Subcutaneous adipose tissue (tissue), 4 donors: ENCODE measurements around the gene TEF. TPM values are rescaled to one million over a fixed set of nuclear protein-coding genes. Genes with fewer than 3 reads are reported as not detected.

ENCODE experiments used
- total RNA-seq, 4 donors: library from RNA; depleted of rRNA; stranded (reverse); fragments of >200 nt; gene quantifications; one replicate each; pipeline ENCODE4 v1.1.0, GENCODE V29; 2016
- TF ChIP-seq, protein P1 (sequence below): fragments of 450-650 bp; IDR thresholded peaks from one replicate; pipeline ENCODE4 v1.5.1; 2016; ENCODE audit warnings: low read depth, mild to moderate bottlenecking, control low read depth, antibody characterized with exemption, moderate library complexity

The TEF gene
- total RNA-seq, 4 donors from 2014 or later: 12.1 to 30.1 (median 18.5) TPM

- TF ChIP-seq, protein P1, sequence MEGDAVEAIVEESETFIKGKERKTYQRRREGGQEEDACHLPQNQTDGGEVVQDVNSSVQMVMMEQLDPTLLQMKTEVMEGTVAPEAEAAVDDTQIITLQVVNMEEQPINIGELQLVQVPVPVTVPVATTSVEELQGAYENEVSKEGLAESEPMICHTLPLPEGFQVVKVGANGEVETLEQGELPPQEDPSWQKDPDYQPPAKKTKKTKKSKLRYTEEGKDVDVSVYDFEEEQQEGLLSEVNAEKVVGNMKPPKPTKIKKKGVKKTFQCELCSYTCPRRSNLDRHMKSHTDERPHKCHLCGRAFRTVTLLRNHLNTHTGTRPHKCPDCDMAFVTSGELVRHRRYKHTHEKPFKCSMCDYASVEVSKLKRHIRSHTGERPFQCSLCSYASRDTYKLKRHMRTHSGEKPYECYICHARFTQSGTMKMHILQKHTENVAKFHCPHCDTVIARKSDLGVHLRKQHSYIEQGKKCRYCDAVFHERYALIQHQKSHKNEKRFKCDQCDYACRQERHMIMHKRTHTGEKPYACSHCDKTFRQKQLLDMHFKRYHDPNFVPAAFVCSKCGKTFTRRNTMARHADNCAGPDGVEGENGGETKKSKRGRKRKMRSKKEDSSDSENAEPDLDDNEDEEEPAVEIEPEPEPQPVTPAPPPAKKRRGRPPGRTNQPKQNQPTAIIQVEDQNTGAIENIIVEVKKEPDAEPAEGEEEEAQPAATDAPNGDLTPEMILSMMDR: no peak
Measured at GRCh38 chr22:41410311-41410751, 28.6 kb downstream of the TEF start.

DNA sequence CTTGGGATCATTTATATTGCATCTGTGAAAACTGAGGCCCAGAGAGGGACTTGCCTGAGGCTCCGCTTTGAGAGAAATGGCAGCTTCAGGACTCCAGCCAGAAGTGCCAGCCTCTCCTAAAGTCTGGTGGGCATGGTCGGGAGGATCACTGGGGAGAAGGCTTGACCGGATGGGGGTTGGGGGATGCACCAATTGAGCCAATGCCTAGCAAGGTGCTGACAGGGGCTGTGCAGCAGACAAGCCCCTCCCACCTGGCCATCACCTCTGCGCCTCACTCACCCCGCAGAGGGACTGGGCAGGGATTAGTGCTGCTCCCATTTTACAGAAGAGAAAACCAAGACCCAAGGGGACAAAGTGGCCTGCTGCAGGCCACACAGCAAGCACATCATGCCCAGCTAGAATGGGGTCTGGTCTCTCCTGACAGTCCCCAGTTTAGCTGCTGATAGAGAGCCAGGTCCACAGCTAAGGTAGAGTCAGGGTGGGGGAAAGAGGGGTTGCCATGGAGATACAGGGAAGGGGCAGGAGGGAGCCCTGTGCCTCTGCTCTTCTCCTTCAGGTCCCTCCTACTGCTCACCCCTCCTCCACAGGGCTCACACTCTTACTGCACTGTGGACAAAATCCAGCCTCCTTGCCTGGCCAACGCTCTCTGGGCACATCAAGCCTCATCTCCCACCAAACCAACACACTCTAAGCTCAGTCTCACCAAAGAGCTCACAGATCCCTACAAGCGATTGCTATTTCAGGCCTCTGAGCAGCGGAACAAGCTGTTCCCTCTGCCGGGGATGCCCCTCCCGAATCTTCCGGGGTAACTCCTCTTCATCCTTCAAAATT, 29.5 kb downstream of the TEF start:
- TF ChIP-seq, protein P1: no peak

- TF ChIP-seq, protein P1: no peak
Measured at GRCh38 chr22:41415554-41415953, 33.8 kb downstream of the TEF start.

DNA sequence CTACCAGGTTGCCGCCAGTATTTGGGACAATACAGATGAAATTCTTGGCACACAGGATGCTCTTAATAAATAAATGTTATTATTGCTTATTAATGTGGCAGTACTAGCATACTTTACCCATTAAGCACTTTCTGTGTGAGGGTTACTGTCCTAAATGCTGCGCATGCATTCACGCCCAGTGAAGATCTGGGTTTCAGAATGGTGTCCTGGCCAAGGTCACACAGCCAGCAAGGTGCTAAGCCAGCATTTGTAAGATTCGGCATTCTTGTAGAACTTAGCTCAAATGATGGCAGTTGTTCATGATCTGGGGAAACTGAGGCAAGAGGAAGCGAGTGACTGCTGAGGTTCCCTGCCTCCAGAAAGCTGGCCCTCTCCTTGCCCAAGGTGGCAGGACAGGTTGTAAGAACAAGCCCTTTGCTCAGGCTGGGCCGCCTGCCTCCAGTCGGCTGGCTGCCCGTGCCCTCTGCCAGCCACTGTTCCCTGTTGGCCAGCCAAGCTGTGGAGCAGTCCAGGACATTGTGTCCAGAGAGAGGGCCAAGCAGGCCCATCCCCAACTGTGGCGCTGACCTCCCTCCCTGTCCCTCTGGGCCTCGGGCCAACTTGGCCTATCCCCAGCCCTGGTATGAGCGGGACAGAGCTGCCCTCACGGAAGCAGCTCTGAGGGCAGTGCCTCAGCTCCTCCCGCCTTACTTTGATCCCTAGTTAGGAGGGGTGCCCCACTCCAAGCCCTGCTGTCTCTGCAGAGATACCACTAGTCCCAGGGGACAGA, 36.1 kb downstream of the TEF start:
- TF ChIP-seq, protein P1: no peak

GRCh38 chr22:41418717-41419116, 37.0 kb downstream of the TEF start:
- TF ChIP-seq, protein P1: no peak

- TF ChIP-seq, protein P1: no peak
Measured at GRCh38 chr22:41425660-41426365, 44.1 kb downstream of the TEF start.
